Frontal cortex (tissue), 4 donors: ENCODE results near the gene OOEP. TPM values are rescaled to one million over a fixed set of nuclear protein-coding genes. Genes with fewer than 3 reads are reported as not detected.

Experiments used
- DNase-seq, 2 donors: peaks; one replicate each; pipeline ENCODE4 v3.0.0; 2012; ENCODE audit warnings: low spot score in 2 of 2
- FAIRE-seq: peaks from 2 replicates; lab custom pipeline; 2012; peaks lifted over from hg19 to GRCh38; lab: Jason Lieb, UNC
- total RNA-seq: library from RNA; depleted of rRNA; stranded (reverse); fragments of >200 nt; gene quantifications from one replicate; pipeline ENCODE4 v1.2.3, GENCODE V29; 2014
- donor health status: control.
- donor health status: control.
- donor health status: control.

OOEP gene
- total RNA-seq, 1 donor from 2014 or later = not detected

DNA sequence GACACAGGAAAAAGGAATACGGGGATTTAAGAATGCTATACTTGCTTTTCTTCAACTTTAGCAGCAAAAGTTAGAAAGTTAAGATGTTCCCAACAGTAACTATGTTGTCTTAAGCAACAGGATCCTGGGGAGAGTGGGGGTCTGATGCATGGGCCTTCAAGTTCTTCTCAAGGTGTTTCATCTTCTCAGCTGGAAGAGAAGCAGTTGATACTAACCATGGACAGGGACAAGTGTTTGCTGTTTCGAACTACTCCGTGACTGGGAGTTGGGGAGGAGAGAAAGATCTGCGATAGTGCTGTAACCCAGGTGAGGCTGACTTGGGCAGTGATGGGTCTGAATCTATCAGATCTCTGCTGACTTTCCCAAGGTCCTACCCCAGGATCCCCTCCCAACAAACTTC, 1.0 kb downstream of the OOEP start:
- DNase-seq = no peak
- FAIRE-seq = no peak

DNA sequence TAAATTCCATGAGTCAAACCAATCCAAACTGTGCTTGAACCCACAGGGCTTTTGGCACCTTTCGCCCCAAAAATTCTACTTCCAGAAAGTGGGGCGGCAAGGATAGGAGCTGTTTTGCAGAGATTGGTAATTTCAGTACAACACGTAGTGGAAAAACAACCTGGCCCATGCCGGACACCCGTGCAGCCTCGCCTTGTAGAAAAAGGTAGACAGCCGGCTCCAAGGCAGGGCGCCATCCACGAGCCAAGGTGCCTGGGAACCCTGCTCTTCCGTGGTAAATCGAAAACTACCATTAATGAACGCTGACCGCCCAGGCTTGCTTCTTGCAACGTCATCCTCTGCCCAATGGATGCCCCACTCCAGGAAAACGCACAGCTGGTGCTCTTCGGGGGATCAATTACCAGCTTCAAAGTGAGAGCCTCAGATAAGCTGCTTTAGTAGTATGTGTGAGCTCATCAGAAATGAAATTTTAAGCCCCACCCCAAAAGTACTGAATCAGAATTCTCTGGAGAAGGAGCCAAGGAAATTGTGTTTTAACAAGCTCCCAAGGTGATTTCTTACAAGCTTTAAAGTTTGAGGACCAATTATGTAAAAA, 1.8 kb downstream of the OOEP start:
- FAIRE-seq (no peak), DNase-seq (no peak)

DNA sequence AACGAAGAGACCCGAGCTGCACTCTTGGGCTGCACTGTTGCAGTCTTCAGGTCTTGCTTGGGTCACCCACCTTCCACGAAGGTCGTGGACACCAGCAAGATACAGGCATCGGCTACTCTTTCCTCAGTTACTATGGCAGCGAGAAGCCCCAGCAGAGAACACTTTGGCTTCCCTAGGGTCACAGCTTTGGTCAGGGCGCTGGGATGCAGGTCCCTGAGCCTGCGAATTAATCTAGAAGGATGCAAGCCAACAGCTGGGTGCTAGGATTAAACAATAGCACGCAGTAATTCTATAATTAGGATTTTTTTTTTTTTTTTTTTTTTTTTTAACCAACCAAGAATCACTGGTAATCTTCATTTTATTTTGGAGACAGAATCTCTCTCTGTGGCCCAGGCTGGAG, 5.1 kb downstream of the OOEP start:
- no peak for FAIRE-seq

DNA sequence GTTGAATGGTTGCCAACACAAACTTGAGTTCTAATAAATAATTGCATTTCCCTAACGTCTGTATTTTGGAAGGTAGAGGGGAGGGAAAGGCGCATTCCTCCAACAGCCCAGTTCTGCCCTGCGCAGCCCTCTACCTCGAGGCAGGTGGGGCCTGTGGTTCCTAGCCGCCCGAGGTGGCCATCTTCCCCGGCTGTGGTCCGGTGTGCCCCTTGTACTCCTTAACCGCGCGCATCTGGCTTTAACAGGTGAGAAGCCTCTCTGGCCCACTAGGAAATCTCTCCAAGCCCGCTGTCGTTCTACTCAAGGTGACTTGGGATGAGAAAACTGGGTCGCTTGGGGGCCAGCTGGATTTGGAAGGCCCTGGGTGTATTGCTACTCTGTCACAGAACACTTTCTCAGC, 5.6 kb downstream of the OOEP start:
- no peak for DNase-seq
- no peak for FAIRE-seq

More for the DNA sequence above, 5.1 kb downstream of the OOEP start:
- DNase-seq = no peak

DNA sequence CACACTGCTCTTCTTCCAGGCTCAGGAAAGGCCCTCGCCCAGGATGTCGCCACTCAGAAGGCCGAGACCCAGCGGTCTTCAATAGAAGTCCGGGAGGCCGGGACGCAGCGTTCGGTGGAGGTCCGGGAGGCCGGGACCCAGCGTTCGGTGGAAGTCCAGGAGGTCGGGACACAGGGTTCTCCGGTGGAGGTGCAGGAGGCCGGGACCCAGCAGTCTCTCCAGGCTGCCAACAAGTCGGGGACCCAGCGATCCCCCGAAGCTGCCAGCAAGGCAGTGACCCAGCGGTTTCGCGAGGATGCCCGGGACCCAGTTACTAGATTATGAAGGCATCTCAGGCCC, 6.2 kb downstream of the OOEP start:
- no peak for FAIRE-seq
- no peak for DNase-seq

DNA sequence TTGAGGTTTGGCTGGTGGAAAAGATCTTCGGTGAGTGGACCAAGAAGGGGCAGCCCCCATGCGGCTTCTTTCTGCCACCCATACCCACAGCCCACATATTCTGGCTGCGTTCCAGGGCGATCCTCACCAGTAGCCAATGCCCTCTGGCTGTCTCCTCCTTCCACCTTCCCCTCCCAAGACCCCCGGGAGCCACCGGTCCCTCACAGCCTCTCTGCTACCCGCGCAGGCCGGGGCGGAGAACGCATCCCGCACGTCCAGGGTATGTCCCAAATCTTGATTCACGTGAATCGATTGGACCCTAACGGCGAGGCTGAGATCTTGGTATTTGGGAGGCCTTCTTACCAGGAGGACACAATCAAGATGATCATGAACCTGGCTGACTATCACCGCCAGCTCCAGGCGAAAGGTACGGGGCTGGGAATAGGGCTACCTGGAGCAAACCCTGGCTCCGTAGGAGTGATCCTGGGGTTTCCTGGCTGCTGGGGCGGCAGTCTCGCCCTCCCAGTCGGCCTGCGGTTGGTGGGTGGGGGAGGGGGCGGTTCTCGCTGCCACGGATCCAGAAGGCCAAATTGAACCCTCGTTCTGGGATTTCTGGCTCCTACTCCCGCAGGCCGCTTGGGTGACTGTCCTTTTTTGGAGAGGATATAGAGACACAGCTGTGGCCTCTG, 6.7 kb downstream of the OOEP start:
- FAIRE-seq = no peak
- DNase-seq = no peak

DNA sequence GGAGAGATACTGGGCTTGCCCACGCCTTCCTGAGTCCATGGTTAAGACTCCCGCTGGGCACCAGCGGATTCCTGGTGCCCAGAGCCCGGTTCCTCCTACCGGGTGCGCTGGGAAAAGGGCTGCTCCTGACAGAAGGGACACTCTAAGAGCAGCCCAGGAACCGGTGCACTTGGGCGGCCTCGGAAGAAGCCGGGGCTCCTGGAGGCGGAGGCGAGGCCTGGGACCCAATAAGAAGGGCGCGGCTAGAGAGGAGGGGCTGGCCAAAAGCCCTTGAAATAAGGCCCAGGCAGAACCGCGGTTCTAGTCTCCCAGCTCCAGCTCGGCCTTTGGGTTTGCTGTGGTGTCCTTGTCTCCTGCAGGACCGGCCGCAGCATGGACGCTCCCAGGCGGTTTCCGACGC, 7.3 kb downstream of the OOEP start, which contains the start of gene KHDC3L:
KHDC3L (plus strand) TSS at position 301 of the 400 bp plus-strand sequence; CDS start at position 373, 72 bp downstream.
- DNase-seq = no peak
- FAIRE-seq = no peak

DNA sequence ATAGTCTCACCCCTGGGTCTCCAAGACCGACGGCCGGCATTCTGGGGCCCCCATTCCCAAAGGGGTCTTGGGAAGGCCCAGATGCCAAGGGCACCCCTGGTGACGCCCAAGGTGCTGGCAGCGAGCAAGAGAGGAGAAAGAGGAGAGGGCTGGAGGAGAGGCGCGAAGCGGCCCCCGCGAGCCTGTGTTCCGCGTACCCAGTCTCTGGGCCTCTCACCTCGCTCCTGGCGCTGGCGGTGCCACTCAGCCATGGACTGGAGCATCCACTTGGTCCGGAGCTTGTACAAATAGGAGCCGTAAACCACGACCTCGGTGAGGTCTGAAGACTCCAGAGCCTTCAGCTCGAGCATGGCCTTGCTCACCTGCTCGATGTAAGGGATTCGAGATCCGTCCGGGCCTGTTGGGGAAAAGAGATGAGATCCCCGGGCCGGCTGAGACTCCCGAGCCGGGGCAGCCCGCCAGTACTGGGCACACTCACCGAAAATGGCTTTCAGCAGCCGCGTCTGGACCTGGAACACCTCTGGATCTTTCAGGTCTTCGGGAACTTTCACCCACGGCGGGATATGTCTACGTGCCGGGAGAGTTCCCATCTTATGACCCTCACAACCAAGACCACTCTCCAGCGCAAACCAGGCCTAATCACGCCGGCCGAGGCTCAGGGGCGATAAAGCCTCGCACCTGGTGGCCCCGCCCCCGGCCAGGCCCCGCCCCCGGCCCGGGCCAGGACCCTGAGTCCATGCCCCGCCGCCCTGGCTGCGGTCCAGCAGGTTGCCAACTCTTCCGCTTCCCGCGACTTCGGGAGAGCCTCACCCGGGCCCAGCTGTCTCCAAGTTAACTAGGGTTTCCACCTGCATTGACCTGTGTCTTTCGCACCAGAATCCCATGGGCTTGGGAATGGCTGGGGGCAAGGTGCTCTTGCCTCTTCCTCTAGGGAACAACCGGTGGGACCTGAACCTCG, 15.8 kb downstream of the OOEP start, which contains the start of gene DPPA5:
DPPA5 (minus strand) TSS at position 641 of the 958 bp plus-strand sequence; CDS start at position 590, 51 bp downstream.
- DNase-seq = no peak
- FAIRE-seq = no peak

DNA sequence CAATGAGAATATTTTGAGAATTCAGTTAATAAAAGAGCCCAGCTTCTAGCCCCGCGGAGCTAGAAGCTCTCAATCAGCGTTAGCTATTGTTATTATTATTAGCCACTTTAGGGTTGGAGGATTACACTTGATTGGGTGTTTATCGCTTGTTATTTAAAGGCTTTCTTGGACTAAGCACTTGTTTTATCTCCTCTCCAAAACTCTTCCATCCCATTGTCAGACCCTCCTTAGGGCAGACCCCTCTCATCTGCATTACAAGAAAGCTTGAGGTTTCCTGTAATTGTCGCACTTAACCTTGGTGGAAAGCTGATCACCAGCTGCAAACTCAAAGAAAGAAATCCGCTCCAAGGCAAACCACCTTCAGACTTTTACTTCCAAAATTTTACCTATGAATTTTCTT, 20.4 kb downstream of the OOEP start:
- FAIRE-seq = no peak

DNA sequence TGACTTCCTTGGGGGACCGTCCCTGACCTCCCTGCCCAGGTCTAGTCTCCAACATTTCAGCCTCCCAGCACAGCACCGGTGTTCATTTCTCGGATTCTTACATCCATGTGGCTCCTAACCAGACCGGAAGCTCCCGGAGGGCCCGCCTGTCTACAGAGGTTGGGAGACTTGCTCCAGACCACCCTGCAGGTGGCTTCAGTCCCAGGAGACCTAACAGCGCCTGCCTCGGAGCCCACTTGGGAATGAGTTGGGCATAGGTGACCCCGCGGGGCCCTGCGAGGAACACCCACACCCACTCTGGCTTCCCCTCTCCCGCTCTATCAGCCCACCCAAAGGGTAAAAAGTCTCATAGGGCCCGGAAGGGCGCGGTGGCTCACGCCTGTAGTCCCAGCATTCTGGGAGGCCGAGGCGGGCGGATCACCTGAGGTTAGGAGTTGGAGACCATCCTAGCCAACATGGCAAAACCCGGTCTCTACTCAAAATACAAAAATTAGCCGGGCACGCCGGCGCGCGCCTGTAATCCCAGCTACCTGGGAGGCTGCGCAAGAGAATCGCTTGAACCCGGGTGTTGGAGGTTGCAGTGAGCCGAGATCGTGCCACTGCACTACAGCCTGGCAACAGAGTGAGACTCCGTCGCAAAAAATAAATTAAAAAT, 21.0 kb downstream of the OOEP start:
- FAIRE-seq (no peak), DNase-seq (no peak)

More for the DNA sequence above, 20.4 kb downstream of the OOEP start:
- DNase-seq = no peak

DNA sequence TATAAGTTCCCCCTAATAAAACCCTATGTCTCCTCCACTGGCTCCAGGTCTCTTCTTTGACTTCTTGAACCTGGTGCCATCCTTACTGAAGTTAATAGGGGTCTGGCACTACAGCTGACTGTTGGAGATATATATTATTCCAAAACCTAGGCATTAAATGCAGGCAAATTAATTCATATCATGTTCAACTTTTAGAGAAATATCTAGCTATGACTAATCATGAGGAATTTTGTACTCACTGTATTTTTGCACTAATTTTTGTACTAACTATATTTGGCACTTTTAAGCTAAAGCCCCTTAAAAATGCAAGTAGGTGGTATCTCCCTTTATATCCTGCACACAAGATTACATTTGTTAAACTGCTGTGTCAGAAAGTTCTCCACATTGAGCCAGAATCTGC, 26.5 kb downstream of the OOEP start:
- DNase-seq = no peak
- no peak for FAIRE-seq

DNA sequence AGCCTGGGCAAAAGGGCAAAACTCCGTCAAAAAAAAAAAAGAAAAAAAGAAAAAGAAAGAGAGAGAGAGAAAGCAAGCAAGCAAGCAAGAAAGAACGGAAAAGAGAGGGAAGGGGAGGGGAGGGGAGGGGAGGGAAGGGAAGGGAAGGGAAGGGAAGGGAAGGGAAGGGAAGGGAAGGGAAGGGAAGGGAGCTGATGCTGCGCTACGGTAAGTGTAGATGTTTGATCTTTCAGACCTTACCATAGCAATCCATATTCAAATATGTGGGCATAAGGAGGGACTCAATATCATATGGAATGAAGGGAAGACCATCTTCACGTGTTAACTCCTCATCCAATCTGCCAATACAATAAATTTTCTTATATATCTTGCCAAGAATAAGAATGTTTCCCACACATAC, 27.5 kb downstream of the OOEP start:
- DNase-seq = no peak
- FAIRE-seq = no peak

DNA sequence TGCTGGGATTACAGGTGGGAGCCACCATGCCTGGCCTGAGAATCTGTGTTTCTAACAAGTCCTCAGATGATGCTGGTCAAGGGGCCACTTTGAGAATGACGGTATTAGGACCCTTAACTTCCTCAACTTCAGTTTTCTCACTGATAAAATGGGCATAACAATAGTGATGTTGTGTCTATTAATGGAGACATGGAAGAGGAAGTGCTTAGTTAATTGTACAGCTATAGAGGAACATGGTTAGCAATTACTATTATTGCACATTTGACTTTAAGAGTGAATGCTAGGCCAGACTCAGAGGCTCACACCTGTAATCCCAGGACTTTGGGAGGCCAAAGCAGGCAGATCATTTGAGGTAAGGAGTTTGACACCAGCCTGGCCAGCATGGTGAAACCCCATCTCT, 28.4 kb downstream of the OOEP start:
- FAIRE-seq (no peak), DNase-seq (no peak)

DNA sequence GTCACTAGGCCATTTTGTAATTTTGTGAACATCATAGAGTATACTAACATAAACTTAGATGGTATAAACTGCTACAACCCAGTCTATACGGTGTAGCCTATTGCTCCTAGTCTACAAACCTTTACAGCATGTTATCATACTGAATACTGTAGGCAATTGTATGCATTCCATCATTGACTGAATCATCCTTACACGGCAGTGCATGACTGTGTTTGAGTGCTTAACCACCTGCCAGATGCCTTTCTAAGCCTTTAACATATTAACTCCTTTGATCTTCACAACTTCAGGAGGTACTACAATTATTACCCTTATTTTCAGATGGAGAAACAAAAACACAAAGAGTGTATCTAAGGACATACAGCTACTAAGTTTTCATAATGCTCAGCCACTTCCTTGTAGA, 29.6 kb downstream of the OOEP start:
- DNase-seq (no peak), FAIRE-seq (no peak)

DNA sequence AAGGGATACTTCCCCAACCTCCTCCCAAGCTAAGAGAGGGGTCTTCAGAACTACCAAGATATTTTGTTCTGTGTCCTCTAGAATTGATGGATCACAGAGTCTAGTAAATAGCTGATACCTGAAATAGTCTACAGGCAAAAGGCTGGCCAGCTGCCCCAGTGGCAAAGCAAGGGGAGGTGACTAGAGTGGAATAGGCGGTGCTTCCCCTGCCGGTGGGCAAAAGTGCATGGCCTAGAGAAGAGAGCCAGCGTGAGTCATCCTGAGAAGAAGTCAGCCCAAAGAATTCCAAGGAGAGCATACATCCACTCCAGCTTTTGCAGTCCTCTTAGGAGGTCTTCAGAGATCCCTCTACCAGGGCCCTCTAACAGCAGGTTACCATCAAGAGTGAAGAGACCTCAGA, 30.4 kb downstream of the OOEP start:
- DNase-seq = no peak
- FAIRE-seq = no peak

DNA sequence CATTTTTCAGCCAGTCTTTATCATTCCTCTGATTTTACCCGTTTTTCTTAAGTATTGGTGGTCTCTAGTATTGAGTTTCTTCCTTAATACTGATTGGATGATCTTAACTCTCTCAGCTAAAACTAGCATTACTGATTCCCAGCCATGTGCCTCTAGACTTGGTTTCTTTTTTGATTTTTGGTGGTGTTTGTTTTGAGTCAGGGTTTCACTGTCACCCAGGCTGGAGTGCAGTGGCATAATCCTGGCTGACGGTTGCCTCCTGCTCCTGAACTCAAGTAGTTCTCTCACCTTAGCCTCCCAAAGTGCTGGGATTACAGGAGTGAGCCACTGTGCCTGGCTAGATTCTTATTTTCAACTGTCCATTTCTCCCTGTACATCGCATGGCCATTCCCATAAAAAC, 40.5 kb downstream of the OOEP start:
- FAIRE-seq (no peak), DNase-seq (no peak)

DNA sequence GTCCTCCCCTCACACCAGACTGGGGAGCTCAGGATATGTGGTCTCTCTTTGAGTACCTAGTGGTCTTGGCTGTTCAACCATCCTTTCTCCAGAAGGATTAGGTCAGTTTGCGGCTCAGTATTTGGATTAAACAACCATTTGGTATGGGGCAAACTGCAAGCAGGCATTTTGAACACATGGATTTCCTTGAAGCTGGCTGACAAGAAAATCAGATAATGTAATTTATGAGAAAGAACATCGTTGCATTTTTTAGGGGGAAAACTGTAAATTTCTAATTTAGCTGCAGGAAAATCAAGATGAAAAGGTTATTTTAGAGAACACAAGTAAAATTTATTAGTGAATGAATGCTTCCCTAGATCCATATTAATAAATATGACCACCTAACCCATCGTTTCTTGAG, 40.9 kb downstream of the OOEP start:
- DNase-seq = no peak
- no peak for FAIRE-seq

DNA sequence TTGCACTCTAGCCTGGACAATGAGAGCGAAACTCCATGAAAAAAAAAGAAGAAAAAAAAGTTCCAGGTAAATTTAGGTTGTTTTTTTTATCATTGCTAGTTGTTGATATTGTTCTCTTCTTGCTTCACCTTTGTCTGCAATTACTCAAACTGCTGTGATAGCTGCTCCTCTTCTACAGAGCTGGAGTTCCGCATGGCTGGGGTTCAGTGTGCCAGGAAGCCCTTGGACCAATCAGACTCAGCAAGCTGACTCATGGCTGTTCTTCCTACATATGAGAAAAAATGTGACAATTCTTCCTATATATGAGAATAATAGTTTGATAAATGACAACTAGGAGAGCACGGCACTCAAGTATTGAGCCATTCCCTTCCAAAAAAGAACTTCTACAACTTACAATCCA, 44.0 kb downstream of the OOEP start:
- DNase-seq = no peak
- FAIRE-seq = no peak

DNA sequence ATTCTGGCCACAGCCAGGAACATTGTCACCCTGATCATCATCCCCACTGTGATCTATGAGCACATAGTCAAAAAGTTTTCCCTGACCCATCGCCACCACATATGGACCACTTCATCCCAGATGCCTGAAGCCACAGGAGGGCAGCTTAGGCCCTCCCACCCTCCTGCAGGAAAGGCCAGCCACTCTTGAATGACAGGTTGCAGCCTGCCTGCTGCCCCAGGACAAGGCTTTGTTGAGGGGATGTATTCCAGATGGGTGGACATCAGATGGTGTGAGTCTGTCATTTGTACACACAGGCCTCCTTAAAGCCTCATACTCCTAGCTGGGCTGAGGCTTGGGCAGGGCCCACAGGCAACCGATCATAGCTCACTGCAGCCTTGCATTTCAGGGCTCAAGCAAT, 46.4 kb downstream of the OOEP start:
- no peak for DNase-seq
- FAIRE-seq = no peak
